T-helper 22 cell (primary cell): Measurements from ENCODE around the gene CDH4.

Experiments used
- DNase-seq: peaks from one replicate; pipeline ENCODE4 v3.0.0-alpha.2; 2020; ENCODE audit warnings: low read depth

The CDH4 gene

GRCh38 chr20:61655591-61655990 lies 403.5 kb downstream of the CDH4 start:
- no peak for DNase-seq

- DNase-seq: no peak
Measured at GRCh38 chr20:61656198-61656597, 404.1 kb downstream of the CDH4 start.

- no peak for DNase-seq
Measured at GRCh38 chr20:61657721-61658377, 405.8 kb downstream of the CDH4 start.

- no peak for DNase-seq
Measured at GRCh38 chr20:61658563-61658962, 406.5 kb downstream of the CDH4 start.

GRCh38 chr20:61659246-61659993 lies 407.4 kb downstream of the CDH4 start:
- no peak for DNase-seq

GRCh38 chr20:61659994-61660346 lies 407.9 kb downstream of the CDH4 start:
- DNase-seq: no peak

- DNase-seq: no peak
Measured at GRCh38 chr20:61660559-61660958, 408.5 kb downstream of the CDH4 start.

GRCh38 chr20:61661025-61661424 lies 409.0 kb downstream of the CDH4 start:
- no peak for DNase-seq

- no peak for DNase-seq
Measured at GRCh38 chr20:61661583-61661982, 409.5 kb downstream of the CDH4 start.

- no peak for DNase-seq
Measured at GRCh38 chr20:61662226-61662967, 410.3 kb downstream of the CDH4 start.

GRCh38 chr20:61662968-61663331 lies 410.9 kb downstream of the CDH4 start:
- DNase-seq: no peak

- DNase-seq: no peak
Measured at GRCh38 chr20:61663521-61664425, 411.7 kb downstream of the CDH4 start.

- no peak for DNase-seq
Measured at GRCh38 chr20:61664556-61665320, 412.7 kb downstream of the CDH4 start.

- no peak for DNase-seq
Measured at GRCh38 chr20:61665528-61666470, 413.7 kb downstream of the CDH4 start.

GRCh38 chr20:61666471-61666832 lies 414.4 kb downstream of the CDH4 start:
- DNase-seq: no peak

- DNase-seq: no peak
Measured at GRCh38 chr20:61667056-61667792, 415.2 kb downstream of the CDH4 start.

- DNase-seq: no peak
Measured at GRCh38 chr20:61668065-61668650, 416.1 kb downstream of the CDH4 start.

GRCh38 chr20:61668771-61669503 lies 416.9 kb downstream of the CDH4 start:
- DNase-seq: no peak
